GM23338 (cell line): Measurements from ENCODE around the gene CFAP299. TPM values are rescaled to one million over a fixed set of nuclear protein-coding genes. Genes with fewer than 3 reads are reported as not detected.

ENCODE experiments used
- ATAC-seq: fragments of 200-7000 bp; cut with Tn5 transposase; 3 replicates; pipeline ENCODE4 v1.9.1; 2020
- DNase-seq: peaks from one replicate; pipeline ENCODE4 v3.0.0-alpha.2; 2015; ENCODE audit warnings: low spot score
- H2AFZ ChIP-seq: fragments of 200-600 bp; sonication (generic); 2 replicates; pipeline ENCODE4 v1.8.0; 2016; ENCODE audit warnings: antibody characterized with exemption, mild to moderate bottlenecking, moderate library complexity
- H3F3A ChIP-seq: fragments of 200-600 bp; sonication (generic); replicated peaks from 2 replicates; pipeline ENCODE4 v1.8.0; 2017; ENCODE audit warnings: antibody characterized with exemption, mixed run types, low read depth
- H3K27ac ChIP-seq: fragments of 200-600 bp; sonication (generic); 2 replicates; pipeline ENCODE4 v1.6.1; 2016; ENCODE audit warnings: low read depth
- H3K27me3 ChIP-seq: fragments of 200-600 bp; sonication (generic); 2 replicates; pipeline ENCODE4 v1.8.0; 2016; ENCODE audit warnings: mild to moderate bottlenecking, mixed run types, moderate library complexity; ENCODE audit not compliant: insufficient read depth
- H3K36me3 ChIP-seq: fragments of 200-600 bp; sonication (generic); 2 replicates; pipeline ENCODE4 v1.8.0; 2016; ENCODE audit warnings: mild to moderate bottlenecking; ENCODE audit not compliant: insufficient read depth
- H3K4me1 ChIP-seq: fragments of 200-600 bp; sonication (generic); 2 replicates; pipeline ENCODE4 v1.8.0; 2016; ENCODE audit warnings: mild to moderate bottlenecking, moderate library complexity; ENCODE audit not compliant: insufficient read depth
- H3K4me2 ChIP-seq: fragments of 200-600 bp; sonication (generic); 2 replicates; pipeline ENCODE4 v1.7.1; 2017; ENCODE audit warnings: mixed run types
- H3K4me3 ChIP-seq: fragments of 200-600 bp; sonication (generic); 2 replicates; pipeline ENCODE4 v1.6.1; 2016; ENCODE audit warnings: mixed run types
- H3K79me2 ChIP-seq: fragments of 200-600 bp; sonication (generic); replicated peaks from 2 replicates; pipeline ENCODE4 v1.8.0; 2017; ENCODE audit warnings: mild to moderate bottlenecking; ENCODE audit not compliant: insufficient read depth
- H3K9me2 ChIP-seq: fragments of 200-600 bp; sonication (generic); 2 replicates; pipeline ENCODE4 v1.8.0; 2017; ENCODE audit not compliant: insufficient read depth
- H4K20me1 ChIP-seq: fragments of 200-600 bp; sonication (generic); replicated peaks from 2 replicates; pipeline ENCODE4 v1.8.0; 2017; ENCODE audit warnings: mild to moderate bottlenecking; ENCODE audit not compliant: insufficient read depth
- H3K27ac Mint-ChIP-seq: 2 replicates; pipeline ENCODE4 v1.8.0; 2020; ENCODE audit warnings: inconsistent platforms, mild to moderate bottlenecking, moderate library complexity, mixed read lengths
- H3K27me3 Mint-ChIP-seq: 3 replicates; pipeline ENCODE4 v1.8.0; 2022; ENCODE audit warnings: low read depth, mild to moderate bottlenecking, moderate library complexity, mixed read lengths, inconsistent platforms; ENCODE audit not compliant: insufficient read depth, poor library complexity
- H3K36me3 Mint-ChIP-seq: 3 replicates; pipeline ENCODE4 v1.8.0; 2021; ENCODE audit warnings: low read depth, mild to moderate bottlenecking, inconsistent platforms, moderate library complexity, mixed read lengths
- H3K4me1 Mint-ChIP-seq: 3 replicates; pipeline ENCODE4 v1.8.0; 2020; ENCODE audit warnings: mild to moderate bottlenecking, inconsistent platforms, mixed read lengths
- H3K4me3 Mint-ChIP-seq: 3 replicates; pipeline ENCODE4 v1.8.0; 2021; ENCODE audit warnings: moderate library complexity, mild to moderate bottlenecking, inconsistent platforms, mixed read lengths
- H3K9me3 Mint-ChIP-seq: 3 replicates; pipeline ENCODE4 v1.8.0; 2020; ENCODE audit warnings: moderate library complexity, mild to moderate bottlenecking, inconsistent platforms, mixed read lengths
- CREB1 ChIP-seq: fragments of 250-450 bp; sonication (Bioruptor Pico); IDR thresholded peaks from 2 replicates; pipeline ENCODE4 v1.5.0; 2020; ENCODE audit warnings: low read depth, mild to moderate bottlenecking, moderate library complexity
- EZH2 ChIP-seq: fragments of 200-600 bp; sonication (generic); IDR thresholded peaks from one replicate; pipeline ENCODE4 v1.8.0; 2017; ENCODE audit warnings: antibody characterized with exemption, mild to moderate bottlenecking, low read depth; ENCODE audit not compliant: unreplicated experiment
- EZH2phosphoT487 ChIP-seq: fragments of 200-600 bp; sonication (generic); IDR thresholded peaks from one replicate; pipeline ENCODE4 v1.8.1; 2018; ENCODE audit warnings: antibody characterized with exemption; ENCODE audit not compliant: unreplicated experiment
- JUNB ChIP-seq: IDR thresholded peaks from one replicate; pipeline ENCODE4 v1.6.1; 2016; ENCODE audit warnings: antibody characterized with exemption; ENCODE audit not compliant: unreplicated experiment
- NANOG ChIP-seq: IDR thresholded peaks from 2 replicates; pipeline ENCODE4 v1.6.1; 2016; ENCODE audit warnings: antibody characterized with exemption, borderline replicate concordance
- POLR2AphosphoS5 ChIP-seq: IDR thresholded peaks from 2 replicates; pipeline ENCODE4 v1.6.1; 2016; ENCODE audit warnings: antibody characterized with exemption, low read depth
- STAT1 ChIP-seq: IDR thresholded peaks from one replicate; pipeline ENCODE4 v1.6.1; 2016; ENCODE audit warnings: antibody characterized with exemption; ENCODE audit not compliant: unreplicated experiment
- ZNF114 ChIP-seq: fragments of 250-450 bp; sonication (Bioruptor Pico); IDR thresholded peaks from 2 replicates; pipeline ENCODE4 v1.5.0; 2020; ENCODE audit warnings: mild to moderate bottlenecking, moderate library complexity
- ZNF331 ChIP-seq: fragments of 250-450 bp; sonication (Bioruptor Pico); IDR thresholded peaks from 2 replicates; pipeline ENCODE4 v1.5.0; 2020; ENCODE audit warnings: low read depth, mild to moderate bottlenecking, moderate library complexity
- polyA plus RNA-seq: library from polyadenylated mRNA; unstranded; fragments of >200 nt; fragmentation: Nextera tagmentation; extraction: Ambion mirVana; gene quantifications from 2 replicates; pipeline ENCODE4 v1.2.1, GENCODE V29; 2016
- total RNA-seq: library from RNA; depleted of rRNA; stranded (reverse); fragments of >200 nt; shearing (Covaris generic); gene quantifications from 2 replicates; pipeline ENCODE4 v1.2.3, GENCODE V29; 2014
- TF ChIP-seq, protein P1 (sequence below), 2 experiments: fragments of 200-600 bp in 1 of 2; sonication (generic) in 1 of 2; conservative IDR thresholded peaks; 2 replicates each; pipeline versions ENCODE4 v1.5.1 to v1.6.1; 2016 to 2017; ENCODE audit warnings: antibody characterized with exemption in 2 of 2, low read depth in 2 of 2, mild to moderate bottlenecking in 2 of 2, moderate library complexity in 1 of 2
- TF ChIP-seq, protein P2 (sequence below): IDR thresholded peaks from 2 replicates; pipeline ENCODE4 v1.6.1; 2016; ENCODE audit warnings: antibody characterized with exemption
- TF ChIP-seq, protein P3 (sequence below): IDR thresholded peaks from one replicate; pipeline ENCODE4 v1.6.1; 2018; ENCODE audit warnings: antibody characterized with exemption; ENCODE audit not compliant: unreplicated experiment
- TF ChIP-seq, protein P4 (sequence below): fragments of 250-450 bp; sonication (Bioruptor Pico); IDR thresholded peaks from 2 replicates; pipeline ENCODE4 v1.5.0; 2020; ENCODE audit warnings: mild to moderate bottlenecking, moderate library complexity

CFAP299 gene
- total and polyA plus RNA-seq, 2 experiments from 2014 or later: not detected

DNA sequence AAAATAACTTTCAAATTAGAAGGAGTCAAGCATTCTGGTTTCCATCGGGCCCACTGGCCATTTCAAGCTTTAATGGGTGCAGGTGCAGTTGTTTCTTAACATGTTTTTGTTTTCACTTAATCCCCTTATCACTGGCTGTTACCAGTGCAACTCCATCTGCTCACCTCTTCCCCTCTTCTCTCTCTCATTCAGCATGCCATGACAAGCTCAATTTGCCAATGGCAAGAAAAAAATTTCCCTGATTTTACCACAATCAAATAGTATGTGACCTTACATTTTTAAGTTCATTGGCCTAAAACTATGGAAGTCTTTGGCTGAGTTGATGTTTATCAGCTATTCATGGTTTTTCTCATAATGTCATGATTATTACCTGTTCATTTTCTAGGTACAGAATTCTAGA is 395.9 kb downstream of the CFAP299 start:
- H3K4me2 ChIP-seq: no peak overlapping the region
- no peaks in the 10 kb centered on the region for H3F3A ChIP-seq
- no peaks in the 10 kb centered on the region for H3K9me2 ChIP-seq
- H3K4me3 ChIP-seq: no peak overlapping the region
- H3K36me3 ChIP-seq: no peaks in the 10 kb centered on the region
- Mint-ChIP-seq H3K4me3 (no peak overlapping the region), H3K36me3 (no peaks in the 10 kb centered on the region), H3K9me3 (no peaks in the 10 kb centered on the region), H3K4me1 (no peaks in the 10 kb centered on the region), H3K27ac (no peak overlapping the region), H3K27me3 (no peaks in the 10 kb centered on the region)
- H3K27me3 ChIP-seq: peaks cover 1% of the 10 kb centered on the region
- H3K27ac ChIP-seq: no peak overlapping the region
- no peaks in the 10 kb centered on the region for H3K79me2 ChIP-seq
- no peaks in the 10 kb centered on the region for H4K20me1 ChIP-seq
- no peak for DNase-seq
- TF ChIP-seq EZH2 (no peak), NANOG (no peak), JUNB (no peak), STAT1 (no peak), ZNF331 (CRISPR knock-in tag) (no peak), EZH2phosphoT487 (no peak), CREB1 (CRISPR knock-in tag) (no peak), POLR2AphosphoS5 (no peak), ZNF114 (no peak)
- TF ChIP-seq, protein P1, sequence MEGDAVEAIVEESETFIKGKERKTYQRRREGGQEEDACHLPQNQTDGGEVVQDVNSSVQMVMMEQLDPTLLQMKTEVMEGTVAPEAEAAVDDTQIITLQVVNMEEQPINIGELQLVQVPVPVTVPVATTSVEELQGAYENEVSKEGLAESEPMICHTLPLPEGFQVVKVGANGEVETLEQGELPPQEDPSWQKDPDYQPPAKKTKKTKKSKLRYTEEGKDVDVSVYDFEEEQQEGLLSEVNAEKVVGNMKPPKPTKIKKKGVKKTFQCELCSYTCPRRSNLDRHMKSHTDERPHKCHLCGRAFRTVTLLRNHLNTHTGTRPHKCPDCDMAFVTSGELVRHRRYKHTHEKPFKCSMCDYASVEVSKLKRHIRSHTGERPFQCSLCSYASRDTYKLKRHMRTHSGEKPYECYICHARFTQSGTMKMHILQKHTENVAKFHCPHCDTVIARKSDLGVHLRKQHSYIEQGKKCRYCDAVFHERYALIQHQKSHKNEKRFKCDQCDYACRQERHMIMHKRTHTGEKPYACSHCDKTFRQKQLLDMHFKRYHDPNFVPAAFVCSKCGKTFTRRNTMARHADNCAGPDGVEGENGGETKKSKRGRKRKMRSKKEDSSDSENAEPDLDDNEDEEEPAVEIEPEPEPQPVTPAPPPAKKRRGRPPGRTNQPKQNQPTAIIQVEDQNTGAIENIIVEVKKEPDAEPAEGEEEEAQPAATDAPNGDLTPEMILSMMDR (conservative IDR thresholded peaks at IDR 0.05; ENCODE audit: low read depth in 2 of 2): no peak
- TF ChIP-seq, protein P2, sequence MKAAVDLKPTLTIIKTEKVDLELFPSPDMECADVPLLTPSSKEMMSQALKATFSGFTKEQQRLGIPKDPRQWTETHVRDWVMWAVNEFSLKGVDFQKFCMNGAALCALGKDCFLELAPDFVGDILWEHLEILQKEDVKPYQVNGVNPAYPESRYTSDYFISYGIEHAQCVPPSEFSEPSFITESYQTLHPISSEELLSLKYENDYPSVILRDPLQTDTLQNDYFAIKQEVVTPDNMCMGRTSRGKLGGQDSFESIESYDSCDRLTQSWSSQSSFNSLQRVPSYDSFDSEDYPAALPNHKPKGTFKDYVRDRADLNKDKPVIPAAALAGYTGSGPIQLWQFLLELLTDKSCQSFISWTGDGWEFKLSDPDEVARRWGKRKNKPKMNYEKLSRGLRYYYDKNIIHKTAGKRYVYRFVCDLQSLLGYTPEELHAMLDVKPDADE: no peak
- TF ChIP-seq, protein P3, sequence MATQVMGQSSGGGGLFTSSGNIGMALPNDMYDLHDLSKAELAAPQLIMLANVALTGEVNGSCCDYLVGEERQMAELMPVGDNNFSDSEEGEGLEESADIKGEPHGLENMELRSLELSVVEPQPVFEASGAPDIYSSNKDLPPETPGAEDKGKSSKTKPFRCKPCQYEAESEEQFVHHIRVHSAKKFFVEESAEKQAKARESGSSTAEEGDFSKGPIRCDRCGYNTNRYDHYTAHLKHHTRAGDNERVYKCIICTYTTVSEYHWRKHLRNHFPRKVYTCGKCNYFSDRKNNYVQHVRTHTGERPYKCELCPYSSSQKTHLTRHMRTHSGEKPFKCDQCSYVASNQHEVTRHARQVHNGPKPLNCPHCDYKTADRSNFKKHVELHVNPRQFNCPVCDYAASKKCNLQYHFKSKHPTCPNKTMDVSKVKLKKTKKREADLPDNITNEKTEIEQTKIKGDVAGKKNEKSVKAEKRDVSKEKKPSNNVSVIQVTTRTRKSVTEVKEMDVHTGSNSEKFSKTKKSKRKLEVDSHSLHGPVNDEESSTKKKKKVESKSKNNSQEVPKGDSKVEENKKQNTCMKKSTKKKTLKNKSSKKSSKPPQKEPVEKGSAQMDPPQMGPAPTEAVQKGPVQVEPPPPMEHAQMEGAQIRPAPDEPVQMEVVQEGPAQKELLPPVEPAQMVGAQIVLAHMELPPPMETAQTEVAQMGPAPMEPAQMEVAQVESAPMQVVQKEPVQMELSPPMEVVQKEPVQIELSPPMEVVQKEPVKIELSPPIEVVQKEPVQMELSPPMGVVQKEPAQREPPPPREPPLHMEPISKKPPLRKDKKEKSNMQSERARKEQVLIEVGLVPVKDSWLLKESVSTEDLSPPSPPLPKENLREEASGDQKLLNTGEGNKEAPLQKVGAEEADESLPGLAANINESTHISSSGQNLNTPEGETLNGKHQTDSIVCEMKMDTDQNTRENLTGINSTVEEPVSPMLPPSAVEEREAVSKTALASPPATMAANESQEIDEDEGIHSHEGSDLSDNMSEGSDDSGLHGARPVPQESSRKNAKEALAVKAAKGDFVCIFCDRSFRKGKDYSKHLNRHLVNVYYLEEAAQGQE: no peak
- TF ChIP-seq, protein P4, sequence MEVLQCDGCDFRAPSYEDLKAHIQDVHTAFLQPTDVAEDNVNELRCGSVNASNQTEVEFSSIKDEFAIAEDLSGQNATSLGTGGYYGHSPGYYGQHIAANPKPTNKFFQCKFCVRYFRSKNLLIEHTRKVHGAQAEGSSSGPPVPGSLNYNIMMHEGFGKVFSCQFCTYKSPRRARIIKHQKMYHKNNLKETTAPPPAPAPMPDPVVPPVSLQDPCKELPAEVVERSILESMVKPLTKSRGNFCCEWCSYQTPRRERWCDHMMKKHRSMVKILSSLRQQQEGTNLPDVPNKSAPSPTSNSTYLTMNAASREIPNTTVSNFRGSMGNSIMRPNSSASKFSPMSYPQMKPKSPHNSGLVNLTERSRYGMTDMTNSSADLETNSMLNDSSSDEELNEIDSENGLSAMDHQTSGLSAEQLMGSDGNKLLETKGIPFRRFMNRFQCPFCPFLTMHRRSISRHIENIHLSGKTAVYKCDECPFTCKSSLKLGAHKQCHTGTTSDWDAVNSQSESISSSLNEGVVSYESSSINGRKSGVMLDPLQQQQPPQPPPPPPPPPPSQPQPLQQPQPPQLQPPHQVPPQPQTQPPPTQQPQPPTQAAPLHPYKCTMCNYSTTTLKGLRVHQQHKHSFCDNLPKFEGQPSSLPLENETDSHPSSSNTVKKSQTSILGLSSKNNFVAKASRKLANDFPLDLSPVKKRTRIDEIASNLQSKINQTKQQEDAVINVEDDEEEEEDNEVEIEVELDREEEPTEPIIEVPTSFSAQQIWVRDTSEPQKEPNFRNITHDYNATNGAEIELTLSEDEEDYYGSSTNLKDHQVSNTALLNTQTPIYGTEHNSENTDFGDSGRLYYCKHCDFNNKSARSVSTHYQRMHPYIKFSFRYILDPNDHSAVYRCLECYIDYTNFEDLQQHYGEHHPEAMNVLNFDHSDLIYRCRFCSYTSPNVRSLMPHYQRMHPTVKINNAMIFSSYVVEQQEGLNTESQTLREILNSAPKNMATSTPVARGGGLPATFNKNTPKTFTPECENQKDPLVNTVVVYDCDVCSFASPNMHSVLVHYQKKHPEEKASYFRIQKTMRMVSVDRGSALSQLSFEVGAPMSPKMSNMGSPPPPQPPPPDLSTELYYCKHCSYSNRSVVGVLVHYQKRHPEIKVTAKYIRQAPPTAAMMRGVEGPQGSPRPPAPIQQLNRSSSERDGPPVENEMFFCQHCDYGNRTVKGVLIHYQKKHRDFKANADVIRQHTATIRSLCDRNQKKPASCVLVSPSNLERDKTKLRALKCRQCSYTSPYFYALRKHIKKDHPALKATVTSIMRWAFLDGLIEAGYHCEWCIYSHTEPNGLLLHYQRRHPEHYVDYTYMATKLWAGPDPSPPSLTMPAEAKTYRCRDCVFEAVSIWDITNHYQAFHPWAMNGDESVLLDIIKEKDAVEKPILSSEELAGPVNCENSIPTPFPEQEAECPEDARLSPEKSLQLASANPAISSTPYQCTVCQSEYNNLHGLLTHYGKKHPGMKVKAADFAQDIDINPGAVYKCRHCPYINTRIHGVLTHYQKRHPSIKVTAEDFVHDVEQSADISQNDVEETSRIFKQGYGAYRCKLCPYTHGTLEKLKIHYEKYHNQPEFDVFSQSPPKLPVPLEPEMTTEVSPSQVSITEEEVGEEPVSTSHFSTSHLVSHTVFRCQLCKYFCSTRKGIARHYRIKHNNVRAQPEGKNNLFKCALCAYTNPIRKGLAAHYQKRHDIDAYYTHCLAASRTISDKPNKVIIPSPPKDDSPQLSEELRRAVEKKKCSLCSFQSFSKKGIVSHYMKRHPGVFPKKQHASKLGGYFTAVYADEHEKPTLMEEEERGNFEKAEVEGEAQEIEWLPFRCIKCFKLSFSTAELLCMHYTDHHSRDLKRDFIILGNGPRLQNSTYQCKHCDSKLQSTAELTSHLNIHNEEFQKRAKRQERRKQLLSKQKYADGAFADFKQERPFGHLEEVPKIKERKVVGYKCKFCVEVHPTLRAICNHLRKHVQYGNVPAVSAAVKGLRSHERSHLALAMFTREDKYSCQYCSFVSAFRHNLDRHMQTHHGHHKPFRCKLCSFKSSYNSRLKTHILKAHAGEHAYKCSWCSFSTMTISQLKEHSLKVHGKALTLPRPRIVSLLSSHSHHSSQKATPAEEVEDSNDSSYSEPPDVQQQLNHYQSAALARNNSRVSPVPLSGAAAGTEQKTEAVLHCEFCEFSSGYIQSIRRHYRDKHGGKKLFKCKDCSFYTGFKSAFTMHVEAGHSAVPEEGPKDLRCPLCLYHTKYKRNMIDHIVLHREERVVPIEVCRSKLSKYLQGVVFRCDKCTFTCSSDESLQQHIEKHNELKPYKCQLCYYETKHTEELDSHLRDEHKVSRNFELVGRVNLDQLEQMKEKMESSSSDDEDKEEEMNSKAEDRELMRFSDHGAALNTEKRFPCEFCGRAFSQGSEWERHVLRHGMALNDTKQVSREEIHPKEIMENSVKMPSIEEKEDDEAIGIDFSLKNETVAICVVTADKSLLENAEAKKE (CRISPR knock-in tag): no peak
- no peaks in the 10 kb centered on the region for H3K4me1 ChIP-seq
- H2AFZ ChIP-seq: no peak overlapping the region
- no peak for ATAC-seq
